DMS53 (cell line): ENCODE results near the gene DDX17.
A peak's percentile ranks its signal among the peaks of the same experiment; 100 is the strongest.

ENCODE experiments used
- DNase-seq: peaks from one replicate; lab custom pipeline; 2025; lab: John Stamatoyannopoulos, UW

Gene DDX17

GRCh38 chr22:38448945-38449745 is 57.0 kb downstream of the DDX17 start:
- peak; percentile 51 for DNase-seq

GRCh38 chr22:38446018-38446601 is 60.0 kb downstream of the DDX17 start:
- peak; percentile 15 for DNase-seq

GRCh38 chr22:38444783-38445182 is 61.3 kb downstream of the DDX17 start:
- DNase-seq, result no peak

GRCh38 chr22:38443628-38444521 is 62.2 kb downstream of the DDX17 start:
- DNase-seq, result no peak

GRCh38 chr22:38442967-38443627 is 63.0 kb downstream of the DDX17 start:
- peak; percentile 18 for DNase-seq

- no peak for DNase-seq
Observed at GRCh38 chr22:38441620-38442287, 64.4 kb downstream of the DDX17 start.

GRCh38 chr22:38440747-38441350 is 65.3 kb downstream of the DDX17 start:
- no peak for DNase-seq

- no peak for DNase-seq
Observed at GRCh38 chr22:38437416-38437815, 68.7 kb downstream of the DDX17 start.

GRCh38 chr22:38436629-38437395 is 69.3 kb downstream of the DDX17 start:
- no peak for DNase-seq

- no peak for DNase-seq
Observed at GRCh38 chr22:38435965-38436364, 70.1 kb downstream of the DDX17 start.

- DNase-seq, result no peak
Observed at GRCh38 chr22:38435010-38435409, 71.1 kb downstream of the DDX17 start.

GRCh38 chr22:38433871-38434270 is 72.2 kb downstream of the DDX17 start:
- DNase-seq, result no peak
